DOHH2 (cell line): ENCODE results near the gene MAP2K2.

ENCODE experiments used
- EZH2phosphoT487 ChIP-seq: fragments of 200-600 bp; sonication (generic); IDR thresholded peaks from 2 replicates; pipeline ENCODE4 v1.6.1; 2017; ENCODE audit warnings: borderline replicate concordance, mild to moderate bottlenecking, antibody characterized with exemption, low read length, moderate library complexity, mixed read lengths
- TF ChIP-seq, protein P1 (sequence below): fragments of 200-600 bp; sonication (generic); IDR thresholded peaks from one replicate; pipeline ENCODE4 v1.5.1; 2014; ENCODE audit warnings: antibody characterized with exemption, mild to moderate bottlenecking, low read depth, low read length; ENCODE audit not compliant: poor library complexity, severe bottlenecking

DNA sequence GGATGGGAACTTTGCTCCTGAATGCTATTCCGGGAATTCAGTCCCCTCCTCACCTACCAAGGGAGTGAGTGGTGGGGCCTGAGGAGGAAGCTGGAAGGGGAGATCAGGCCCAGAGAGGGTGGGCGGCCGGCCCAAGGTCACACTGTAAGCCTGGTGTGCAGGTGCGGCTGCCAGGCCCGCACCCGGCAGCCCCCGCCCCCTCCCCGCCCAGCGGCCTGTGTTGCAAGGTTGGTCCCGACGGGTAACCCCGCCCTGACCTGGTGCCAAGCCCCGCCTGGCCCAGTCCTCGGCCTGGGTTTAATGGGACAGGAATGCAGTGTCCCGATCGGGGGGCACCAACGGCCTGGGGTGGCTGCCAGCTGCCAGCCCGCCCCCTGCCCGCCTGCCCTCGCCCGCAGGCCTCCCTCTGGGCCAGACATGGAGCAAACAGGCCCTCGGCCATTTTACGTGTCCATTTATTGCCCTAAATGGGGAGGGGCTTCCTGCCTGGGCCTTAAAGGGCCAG, 62.7 kb downstream of the MAP2K2 start:
- TF ChIP-seq, protein P1, sequence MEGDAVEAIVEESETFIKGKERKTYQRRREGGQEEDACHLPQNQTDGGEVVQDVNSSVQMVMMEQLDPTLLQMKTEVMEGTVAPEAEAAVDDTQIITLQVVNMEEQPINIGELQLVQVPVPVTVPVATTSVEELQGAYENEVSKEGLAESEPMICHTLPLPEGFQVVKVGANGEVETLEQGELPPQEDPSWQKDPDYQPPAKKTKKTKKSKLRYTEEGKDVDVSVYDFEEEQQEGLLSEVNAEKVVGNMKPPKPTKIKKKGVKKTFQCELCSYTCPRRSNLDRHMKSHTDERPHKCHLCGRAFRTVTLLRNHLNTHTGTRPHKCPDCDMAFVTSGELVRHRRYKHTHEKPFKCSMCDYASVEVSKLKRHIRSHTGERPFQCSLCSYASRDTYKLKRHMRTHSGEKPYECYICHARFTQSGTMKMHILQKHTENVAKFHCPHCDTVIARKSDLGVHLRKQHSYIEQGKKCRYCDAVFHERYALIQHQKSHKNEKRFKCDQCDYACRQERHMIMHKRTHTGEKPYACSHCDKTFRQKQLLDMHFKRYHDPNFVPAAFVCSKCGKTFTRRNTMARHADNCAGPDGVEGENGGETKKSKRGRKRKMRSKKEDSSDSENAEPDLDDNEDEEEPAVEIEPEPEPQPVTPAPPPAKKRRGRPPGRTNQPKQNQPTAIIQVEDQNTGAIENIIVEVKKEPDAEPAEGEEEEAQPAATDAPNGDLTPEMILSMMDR = no peak
- no peak for TF ChIP-seq EZH2phosphoT487
